Erythroblast (primary cell): ENCODE results near the gene DGAT2.

ENCODE experiments used
- GATA1 ChIP-seq: IDR thresholded peaks from 2 replicates; pipeline ENCODE4 v1.6.1; 2011; ENCODE audit warnings: low read depth, mild to moderate bottlenecking, control low read depth, low read length, moderate library complexity
- POLR2A ChIP-seq: IDR thresholded peaks from 2 replicates; pipeline ENCODE4 v1.6.1; 2011; ENCODE audit warnings: mild to moderate bottlenecking, low read length

DNA sequence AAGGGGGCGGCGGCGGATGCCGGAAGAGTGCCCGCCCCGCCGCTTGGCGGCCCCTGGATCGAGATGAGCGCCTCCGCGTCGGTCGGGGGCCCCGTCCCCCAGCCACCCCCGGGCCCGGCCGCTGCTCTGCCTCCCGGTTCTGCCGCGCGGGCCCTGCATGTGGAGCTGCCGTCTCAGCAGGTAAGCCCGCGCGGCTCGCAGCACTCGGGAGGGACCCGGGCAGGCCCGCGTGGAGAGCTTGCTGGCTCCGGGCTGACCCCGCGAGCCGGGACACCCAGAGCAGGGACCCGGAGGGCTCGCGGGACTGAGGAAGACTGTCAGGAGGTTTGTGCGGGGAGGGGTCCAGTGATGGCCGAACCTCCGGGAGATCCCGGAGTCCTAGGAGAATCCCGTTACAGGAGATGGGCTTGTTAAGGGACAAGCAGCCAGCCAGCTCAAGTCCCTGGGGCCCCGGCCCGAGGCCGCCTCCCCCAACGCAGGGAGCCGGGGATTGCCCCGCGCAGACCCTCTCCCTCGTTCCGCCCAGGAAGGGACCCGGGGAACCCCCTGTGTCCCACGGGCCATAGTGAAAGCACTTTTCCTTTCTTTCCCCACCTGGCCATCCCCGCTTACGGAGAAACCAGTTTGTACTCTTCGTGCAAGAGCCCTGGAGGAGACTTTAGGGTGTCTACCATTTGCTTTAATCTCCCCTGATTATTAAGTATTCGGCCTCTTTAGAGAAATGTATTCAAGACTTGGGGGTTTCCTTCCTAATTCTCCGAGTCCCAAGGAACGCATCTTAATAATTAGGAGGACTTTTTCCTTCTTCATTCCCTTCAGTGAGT is 47.0 kb downstream of the DGAT2 start:
- TF ChIP-seq POLR2A, result peak; percentile 33
- TF ChIP-seq GATA1, result no peak
